Measurements from ENCODE around the gene FUBP3. TPM values are rescaled to one million over a fixed set of nuclear protein-coding genes. Genes with fewer than 3 reads are reported as not detected.

FUBP3 gene
- total RNA-seq, 4 donors from 2014 or later = 40.6 to 64.8 (median 46.4) TPM

GRCh38 chr9:130639866-130640555 lies 60.6 kb downstream of the FUBP3 start:
- H3K9me3 ChIP-seq = no peaks in the 10 kb centered on the region
- no peaks in the 10 kb centered on the region for H3K27me3 ChIP-seq
- DNase-seq (ENCODE audit: extremely low spot score) = no peak
- no peak overlapping the region for H3K4me3 ChIP-seq
- TF ChIP-seq EP300 (IDR thresholded peaks at IDR 0.05) = no peak
- TF ChIP-seq, protein P1, sequence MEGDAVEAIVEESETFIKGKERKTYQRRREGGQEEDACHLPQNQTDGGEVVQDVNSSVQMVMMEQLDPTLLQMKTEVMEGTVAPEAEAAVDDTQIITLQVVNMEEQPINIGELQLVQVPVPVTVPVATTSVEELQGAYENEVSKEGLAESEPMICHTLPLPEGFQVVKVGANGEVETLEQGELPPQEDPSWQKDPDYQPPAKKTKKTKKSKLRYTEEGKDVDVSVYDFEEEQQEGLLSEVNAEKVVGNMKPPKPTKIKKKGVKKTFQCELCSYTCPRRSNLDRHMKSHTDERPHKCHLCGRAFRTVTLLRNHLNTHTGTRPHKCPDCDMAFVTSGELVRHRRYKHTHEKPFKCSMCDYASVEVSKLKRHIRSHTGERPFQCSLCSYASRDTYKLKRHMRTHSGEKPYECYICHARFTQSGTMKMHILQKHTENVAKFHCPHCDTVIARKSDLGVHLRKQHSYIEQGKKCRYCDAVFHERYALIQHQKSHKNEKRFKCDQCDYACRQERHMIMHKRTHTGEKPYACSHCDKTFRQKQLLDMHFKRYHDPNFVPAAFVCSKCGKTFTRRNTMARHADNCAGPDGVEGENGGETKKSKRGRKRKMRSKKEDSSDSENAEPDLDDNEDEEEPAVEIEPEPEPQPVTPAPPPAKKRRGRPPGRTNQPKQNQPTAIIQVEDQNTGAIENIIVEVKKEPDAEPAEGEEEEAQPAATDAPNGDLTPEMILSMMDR (IDR thresholded peaks at IDR 0.05) = no peak
- TF ChIP-seq POLR2AphosphoS5 (IDR thresholded peaks at IDR 0.05) = no peak
- no peak for TF ChIP-seq POLR2A (IDR thresholded peaks at IDR 0.05; ENCODE audit: low read depth)
- WGBS = over 99% methylated on average over 15 of the region's 17 CpGs
- intact Hi-C loops (cut with DNase I) = no loop called here
- H3K27ac ChIP-seq (replicated peaks in 1 of 4) = no peak overlapping the region
- H3K36me3 ChIP-seq = peaks cover 16 to 34% (median 33%) of the 10 kb centered on the region in 4 donors
- no peaks in the 10 kb centered on the region for H3K4me1 ChIP-seq

DNA sequence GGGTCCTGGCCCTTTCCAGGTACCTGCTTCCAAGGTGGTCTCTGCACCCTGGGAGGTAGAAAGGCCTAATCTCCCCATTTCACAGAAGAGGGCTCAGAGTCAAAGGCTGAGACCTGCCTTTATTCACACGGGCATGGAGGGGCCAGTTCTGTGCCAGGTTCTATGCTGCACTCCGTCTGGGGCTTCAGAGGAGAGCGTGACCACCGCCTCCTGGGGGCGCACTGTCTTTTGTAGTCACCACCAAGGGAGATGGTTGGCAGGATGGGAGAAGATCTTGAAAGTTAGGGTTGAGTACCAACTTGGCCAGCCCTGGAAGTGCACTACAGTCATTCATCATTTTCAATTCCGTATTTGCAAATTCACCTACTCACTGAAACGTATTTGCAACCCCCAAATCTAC lies 61.3 kb downstream of the FUBP3 start:
- Histone ChIP-seq H3K9me3 (no peaks in the 10 kb centered on the region), H3K4me3 (no peak overlapping the region), H3K36me3 (peaks cover 13 to 27% (median 26%) of the 10 kb centered on the region in 4 donors), H3K4me1 (no peaks in the 10 kb centered on the region), H3K27ac (replicated peaks in 1 of 4) (no peak overlapping the region), H3K27me3 (no peaks in the 10 kb centered on the region)
- TF ChIP-seq, protein P1 (IDR thresholded peaks at IDR 0.05) = no peak
- TF ChIP-seq EP300 (IDR thresholded peaks at IDR 0.05) (no peak), POLR2A (IDR thresholded peaks at IDR 0.05; ENCODE audit: low read depth) (no peak), POLR2AphosphoS5 (IDR thresholded peaks at IDR 0.05) (no peak)
- intact Hi-C loops (cut with DNase I) = no loop called here
- no peak for DNase-seq (ENCODE audit: extremely low spot score)
- WGBS = 87% methylated on average over 7 of the region's 7 CpGs

DNA sequence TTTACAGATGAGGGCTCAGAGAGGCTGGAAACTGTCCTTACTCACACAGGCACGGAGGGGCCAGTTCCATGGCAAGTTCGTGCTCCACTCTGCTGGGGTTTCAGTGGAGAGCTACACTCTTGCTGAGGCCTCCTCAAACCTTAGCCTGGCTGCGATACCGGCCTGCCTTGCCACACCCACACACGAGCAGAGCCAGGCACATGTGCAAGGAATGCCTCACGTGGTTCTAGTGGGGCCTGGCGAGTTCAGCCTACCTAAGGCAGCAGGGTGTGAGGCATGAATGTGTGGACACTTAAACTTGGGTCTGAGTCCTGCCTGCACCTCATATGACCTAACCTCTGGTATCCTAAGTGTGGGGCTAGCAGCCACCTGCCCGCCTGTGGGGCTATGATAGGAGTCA lies 63.5 kb downstream of the FUBP3 start:
- Histone ChIP-seq H3K4me1 (no peaks in the 10 kb centered on the region), H3K27me3 (peaks cover 0 to 15% (median 0%) of the 10 kb centered on the region in 4 donors), H3K4me3 (no peak overlapping the region), H3K9me3 (peaks cover 0 to 4% (median 0%) of the 10 kb centered on the region in 4 donors), H3K36me3 (peaks cover 0 to 11% (median 10%) of the 10 kb centered on the region in 4 donors), H3K27ac (replicated peaks in 1 of 4) (no peak overlapping the region)
- TF ChIP-seq POLR2A (IDR thresholded peaks at IDR 0.05; ENCODE audit: low read depth) = no peak
- TF ChIP-seq, protein P1 (IDR thresholded peaks at IDR 0.05) = no peak
- TF ChIP-seq EP300 (IDR thresholded peaks at IDR 0.05) = no peak
- no peak for TF ChIP-seq POLR2AphosphoS5 (IDR thresholded peaks at IDR 0.05)
- WGBS = 94% methylated on average over 7 of the region's 8 CpGs
- intact Hi-C loops (cut with DNase I) = no loop called here
- no peak for DNase-seq (ENCODE audit: extremely low spot score)

- Histone ChIP-seq H3K9me3 (peaks cover 0 to 4% (median 0%) of the 10 kb centered on the region in 4 donors), H3K4me1 (no peaks in the 10 kb centered on the region), H3K27me3 (peaks cover 0 to 63% (median 0%) of the 10 kb centered on the region in 4 donors), H3K27ac (replicated peaks in 1 of 4) (no peak overlapping the region), H3K36me3 (no peaks in the 10 kb centered on the region), H3K4me3 (no peak overlapping the region)
- intact Hi-C loops (cut with DNase I) = no loop called here
- DNase-seq (ENCODE audit: extremely low spot score) = no peak
- TF ChIP-seq, protein P1 (IDR thresholded peaks at IDR 0.05) = no peak
- TF ChIP-seq POLR2A (IDR thresholded peaks at IDR 0.05; ENCODE audit: low read depth) (no peak), EP300 (IDR thresholded peaks at IDR 0.05) (no peak)
- 83% methylated on average over 8 of the region's 15 CpGs for WGBS
Observed at GRCh38 chr9:130651221-130651620, 71.8 kb downstream of the FUBP3 start.
